EH (cell line): Measurements from ENCODE around the gene RYK.
A peak's percentile ranks its signal among the peaks of the same experiment; 100 is the strongest.
"Not testable (repeated sequence)": the region's sequence is repeated elsewhere in the genome, so short reads cannot be mapped to it uniquely, and the experiment has no call there.

ENCODE experiments used
- DNase-seq: peaks from one replicate; pipeline ENCODE4 v3.0.0-alpha.2; 2015; ENCODE audit warnings: low read depth

Gene RYK

GRCh38 chr3:134253475-134254226, 3.0 kb upstream of the RYK start:
- DNase-seq = peak; percentile 29

GRCh38 chr3:134252766-134253165, 2.1 kb upstream of the RYK start:
- no peak for DNase-seq

GRCh38 chr3:134251731-134252391, 1.2 kb upstream of the RYK start:
- DNase-seq = no peak

DNA sequence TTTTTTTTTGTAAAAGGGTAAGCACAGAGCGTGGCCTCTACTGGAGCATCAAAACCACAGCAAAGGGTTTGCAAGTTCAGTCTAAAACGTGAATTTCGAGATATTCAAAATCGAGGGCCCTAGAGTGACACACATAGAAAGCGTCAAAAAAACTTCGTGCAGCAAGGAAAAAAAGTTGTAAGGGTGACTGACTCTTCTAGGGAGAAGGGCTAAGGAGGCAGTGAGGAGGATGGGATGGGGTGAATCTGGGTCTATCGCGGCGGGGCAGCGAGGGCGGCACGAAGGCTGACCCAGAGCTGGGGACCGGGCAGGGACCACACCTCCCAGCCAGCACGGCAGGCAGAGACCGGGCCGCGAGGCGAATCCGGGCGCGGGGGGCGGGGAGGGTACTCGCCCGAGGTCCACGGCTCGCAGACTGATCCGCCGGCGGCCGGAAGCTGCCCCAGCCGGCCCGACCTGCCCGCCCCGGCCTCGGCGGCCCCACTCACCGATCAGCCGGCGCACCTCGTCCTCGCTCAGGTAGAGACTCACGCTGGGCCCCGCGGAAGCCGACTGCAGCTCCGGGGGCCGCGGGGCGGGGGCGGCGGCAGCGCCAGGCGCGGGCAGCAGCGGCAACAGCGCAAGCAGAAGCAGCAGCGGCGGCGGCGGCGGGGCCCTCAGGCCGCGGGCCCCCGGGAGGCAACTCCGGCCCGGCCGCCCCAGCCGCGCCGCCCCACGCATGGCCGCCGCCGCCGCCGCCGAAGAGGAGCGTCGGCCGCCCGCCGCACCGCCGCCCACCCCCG, 533 bp downstream of the RYK start:
- peak; percentile 66 for DNase-seq

- DNase-seq = peak; percentile 13
Measured at GRCh38 chr3:134249296-134249841, 1.3 kb downstream of the RYK start.

DNA sequence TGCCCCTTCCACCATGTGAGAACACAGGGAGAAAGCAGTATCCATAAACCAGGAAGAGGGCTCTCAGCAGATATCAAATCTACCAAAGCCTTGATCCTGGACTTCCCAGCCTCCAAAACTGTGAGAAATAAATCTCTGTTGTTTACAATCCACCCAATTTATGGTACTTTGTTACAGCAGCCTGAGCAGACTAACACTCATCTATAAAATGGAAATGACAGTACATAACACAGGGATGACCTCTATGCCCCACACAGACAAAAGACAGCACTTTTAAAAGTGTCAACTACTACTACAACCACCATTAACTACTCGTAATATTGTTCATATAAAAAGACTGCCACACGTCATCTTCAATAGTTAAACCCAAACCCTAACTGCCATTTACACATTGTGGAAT, 5.7 kb downstream of the RYK start:
- DNase-seq = no peak

- peak; percentile 90 for DNase-seq
Measured at GRCh38 chr3:134242649-134243617, 7.7 kb downstream of the RYK start.

- DNase-seq = peak; percentile 50
Measured at GRCh38 chr3:134239538-134239937, 11.1 kb downstream of the RYK start.

GRCh38 chr3:134237454-134238145, 13.1 kb downstream of the RYK start:
- no peak for DNase-seq

DNA sequence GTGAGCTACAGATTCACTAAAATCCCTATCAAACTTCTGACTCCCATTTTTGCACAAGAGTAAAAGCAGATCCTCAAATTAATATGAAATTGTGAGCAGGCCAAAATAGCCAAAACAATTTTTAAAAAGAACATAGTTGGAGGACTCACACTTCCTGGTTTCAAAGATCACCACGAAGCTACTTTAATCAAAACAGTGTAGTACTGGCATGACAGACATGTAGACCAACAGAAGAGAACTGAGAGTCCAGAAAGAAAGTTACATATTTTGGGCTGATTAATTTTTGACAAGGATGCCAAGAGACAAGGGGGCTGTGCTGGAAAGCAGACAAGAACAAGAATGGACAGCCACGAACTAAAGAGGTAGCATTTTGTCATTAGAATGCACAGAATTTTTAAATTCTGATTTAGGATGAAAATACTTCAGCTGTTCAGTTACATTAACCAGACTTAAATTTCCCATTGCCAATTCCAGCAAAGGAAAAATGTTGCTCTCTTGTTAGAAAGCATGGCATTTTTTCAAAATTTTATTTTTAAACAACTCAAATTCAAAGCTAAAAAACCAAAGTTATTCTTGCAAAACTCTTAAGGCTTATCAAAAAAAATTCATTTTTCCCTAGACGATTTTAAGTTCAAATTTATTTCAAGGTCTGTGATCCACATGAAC, 14.0 kb downstream of the RYK start:
- peak; percentile 28 for DNase-seq

DNA sequence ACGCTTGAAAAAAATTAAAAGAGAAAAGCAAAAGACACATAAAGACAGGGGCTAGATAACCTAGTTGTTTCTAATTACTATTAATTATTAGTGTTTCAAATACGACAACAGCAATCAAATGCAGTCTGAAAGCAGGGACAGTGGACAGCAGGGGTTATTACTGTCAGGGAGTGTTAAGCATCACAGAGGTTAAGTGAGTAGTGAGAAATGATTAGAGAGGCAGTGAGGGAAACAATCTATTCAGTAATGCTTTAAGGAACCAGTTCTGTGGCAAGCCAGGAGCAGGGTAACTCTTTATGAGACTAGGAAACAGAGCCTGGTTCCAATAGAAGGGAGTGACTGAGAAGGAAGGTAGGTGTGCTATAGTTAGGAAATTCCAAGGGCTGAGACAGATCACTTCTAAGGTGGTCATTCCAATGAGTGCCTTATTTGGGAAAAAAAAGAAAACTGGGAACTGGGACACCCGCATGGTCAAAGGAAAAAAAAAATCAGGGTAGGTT, 15.0 kb downstream of the RYK start:
- DNase-seq = no peak

DNA sequence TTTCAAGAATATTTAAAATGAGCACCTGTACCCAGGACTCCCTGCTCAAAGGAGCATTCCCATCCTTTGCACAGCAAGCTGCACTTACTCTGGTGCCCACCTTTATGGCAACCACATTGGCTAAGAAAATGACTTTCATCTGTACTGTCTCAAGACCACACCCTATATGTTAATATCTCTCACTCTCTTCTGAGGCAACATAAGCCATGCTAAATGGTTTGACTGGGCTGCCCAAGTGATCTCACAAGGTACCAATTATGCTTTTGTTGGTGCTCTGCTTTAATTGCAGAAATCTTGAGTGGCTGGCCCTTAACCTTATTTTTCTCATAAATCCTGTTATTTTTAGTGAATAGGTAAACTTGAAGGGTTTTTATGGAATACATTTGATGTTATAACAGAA, 17.7 kb downstream of the RYK start:
- DNase-seq = no peak

- DNase-seq = peak; percentile 61
Measured at GRCh38 chr3:134232151-134232550, 18.5 kb downstream of the RYK start.

DNA sequence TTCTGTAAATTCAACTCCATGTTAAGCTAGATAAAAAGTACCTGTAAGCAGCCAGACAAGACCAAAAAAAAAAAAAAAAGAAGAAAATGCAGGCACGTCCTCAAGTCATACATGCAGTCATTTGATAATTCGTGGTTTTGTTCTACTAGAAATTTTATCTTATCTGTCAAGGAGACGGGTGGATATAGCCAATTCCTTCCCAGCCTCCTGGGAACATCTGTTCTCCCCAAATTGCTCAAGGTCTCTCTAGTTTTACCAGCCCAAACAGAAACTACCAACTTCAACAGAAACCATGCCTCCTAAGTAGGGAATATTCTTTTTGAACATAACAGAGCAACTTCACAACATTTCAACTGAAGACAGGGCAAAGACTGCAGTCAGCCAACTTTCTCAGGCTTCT, 19.5 kb downstream of the RYK start:
- DNase-seq = no peak

GRCh38 chr3:134229038-134229437, 21.6 kb downstream of the RYK start:
- no peak for DNase-seq

- no peak for DNase-seq
Measured at GRCh38 chr3:134228479-134228878, 22.2 kb downstream of the RYK start.

DNA sequence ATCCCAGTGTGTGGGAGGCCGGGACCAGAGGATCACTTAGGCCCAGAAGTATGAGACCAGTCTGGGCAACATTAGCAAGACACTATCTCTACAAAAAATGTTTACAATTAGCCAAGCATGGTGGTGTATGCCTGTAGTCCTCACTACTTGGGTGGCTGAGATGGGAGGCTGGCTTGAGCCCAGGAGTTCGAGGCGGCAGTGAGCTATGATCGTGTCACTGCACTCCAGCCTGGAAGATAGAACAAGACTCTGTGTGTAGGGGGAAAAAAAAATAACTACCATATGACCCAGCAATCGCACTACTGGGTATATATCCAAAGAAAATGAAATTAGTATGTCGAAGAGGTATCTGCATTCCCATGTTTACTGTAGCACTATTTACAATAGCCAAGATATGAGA, 22.6 kb downstream of the RYK start:
- DNase-seq = no peak

DNA sequence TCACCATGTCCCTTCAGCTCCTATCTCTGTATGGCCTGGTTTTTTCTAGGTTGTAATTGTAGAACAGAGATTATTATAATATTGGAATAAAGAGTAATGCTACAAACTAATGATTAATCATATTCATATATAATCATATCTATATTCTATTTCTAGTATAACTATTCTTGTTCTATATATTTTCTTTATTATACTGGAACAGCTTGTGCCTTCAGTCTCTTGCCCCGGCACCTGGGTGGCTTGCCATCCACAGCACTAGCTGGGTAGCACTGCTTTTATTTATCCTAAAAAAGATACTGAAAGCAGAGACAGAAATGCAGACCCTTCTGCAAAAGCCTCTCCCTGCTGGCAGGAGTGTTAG, 25.9 kb downstream of the RYK start:
- not testable (repeated sequence) for DNase-seq

GRCh38 chr3:134222835-134223234, 27.8 kb downstream of the RYK start:
- no peak for DNase-seq

- no peak for DNase-seq
Measured at GRCh38 chr3:134216851-134217250, 33.8 kb downstream of the RYK start.
